Left kidney (tissue), 2 donors: ENCODE results near the gene TMEM163. TPM values are rescaled to one million over a fixed set of nuclear protein-coding genes. Genes with fewer than 3 reads are reported as not detected.
"Not testable (repeated sequence)": the region's sequence is repeated elsewhere in the genome, so short reads cannot be mapped to it uniquely, and the experiment has no call there.

Source experiments
- DNase-seq: peaks from one replicate; pipeline ENCODE4 v3.0.0-alpha.2; 2013
- polyA plus RNA-seq: library from polyadenylated mRNA; unstranded; fragments of 120-200 nt; gene quantifications from one replicate; pipeline ENCODE4 v1.2.1, GENCODE V29; 2013; ENCODE audit not compliant: insufficient read length

The TMEM163 gene
- polyA plus RNA-seq, 1 donor = 1.6 TPM

GRCh38 chr2:134489732-134490384, 228.9 kb downstream of the TMEM163 start:
- DNase-seq = no peak

GRCh38 chr2:134482766-134483340, 235.9 kb downstream of the TMEM163 start:
- no peak for DNase-seq

GRCh38 chr2:134482131-134482723, 236.6 kb downstream of the TMEM163 start:
- no peak for DNase-seq

- no peak for DNase-seq
These were observed 239.0 kb downstream of the TMEM163 start for GRCh38 chr2:134479696-134480330.

GRCh38 chr2:134476982-134477381, 241.8 kb downstream of the TMEM163 start:
- not testable (repeated sequence) for DNase-seq

- no peak for DNase-seq
These were observed 248.1 kb downstream of the TMEM163 start for GRCh38 chr2:134470561-134471168.

GRCh38 chr2:134469516-134470115, 249.2 kb downstream of the TMEM163 start:
- no peak for DNase-seq

GRCh38 chr2:134468776-134469175, 250.0 kb downstream of the TMEM163 start:
- no peak for DNase-seq

GRCh38 chr2:134468164-134468563, 250.6 kb downstream of the TMEM163 start:
- no peak for DNase-seq

GRCh38 chr2:134466141-134466540, 252.7 kb downstream of the TMEM163 start:
- no peak for DNase-seq

- DNase-seq = no peak
These were observed 253.3 kb downstream of the TMEM163 start for GRCh38 chr2:134465228-134466105.

GRCh38 chr2:134463699-134464022, 255.1 kb downstream of the TMEM163 start:
- DNase-seq = no peak

GRCh38 chr2:134462791-134463698, 255.8 kb downstream of the TMEM163 start:
- no peak for DNase-seq

- no peak for DNase-seq
These were observed 256.5 kb downstream of the TMEM163 start for GRCh38 chr2:134462275-134462674.

GRCh38 chr2:134461511-134461910, 257.3 kb downstream of the TMEM163 start:
- DNase-seq = no peak

GRCh38 chr2:134460583-134460998, 258.2 kb downstream of the TMEM163 start:
- DNase-seq = no peak

- DNase-seq = no peak
These were observed 258.9 kb downstream of the TMEM163 start for GRCh38 chr2:134459706-134460406.

- DNase-seq = no peak
These were observed 259.9 kb downstream of the TMEM163 start for GRCh38 chr2:134458950-134459349.

- DNase-seq = no peak
These were observed 260.3 kb downstream of the TMEM163 start for GRCh38 chr2:134458473-134458853.
